Natural killer cell treated with Interleukin-12 subunit alpha and Interleukin-12 subunit beta and Interleukin-15 and Interleukin-18, amount 100 ng/mL, for 72 hours (primary cell): Measurements from ENCODE around the gene FLNC. TPM values are rescaled to one million over a fixed set of nuclear protein-coding genes. Genes with fewer than 3 reads are reported as not detected.

Source experiments
- ATAC-seq, 2 donors: fragments of 150-1000 bp; cut with Tn5 transposase in 1 of 2; sonication (Bioruptor Pico), chemical (Tn5 transposase) in 1 of 2; 2 replicates each; pipeline ENCODE4 v1.10.0; 2021
- DNase-seq: peaks from one replicate; pipeline ENCODE4 v3.0.0; 2022; ENCODE audit warnings: low spot score
- H3K27ac Mint-ChIP-seq, 2 donors: 1 replicate in 1 of 2; 2 replicates in 1 of 2; pipeline ENCODE4 v1.8.0; 2022; ENCODE audit warnings: mixed read lengths in 2 of 2, mild to moderate bottlenecking in 1 of 2, moderate library complexity in 1 of 2
- H3K27me3 Mint-ChIP-seq, 2 donors: 1 replicate in 1 of 2; 2 replicates in 1 of 2; pipeline ENCODE4 v1.8.0; 2022; ENCODE audit warnings: mixed read lengths in 2 of 2
- H3K36me3 Mint-ChIP-seq: one replicate; pipeline ENCODE4 v1.8.0; 2022; ENCODE audit warnings: mixed read lengths
- H3K4me1 Mint-ChIP-seq, 2 donors: 1 replicate in 1 of 2; 2 replicates in 1 of 2; pipeline ENCODE4 v1.8.0; 2022; ENCODE audit warnings: low read depth in 2 of 2, mixed read lengths in 2 of 2, mild to moderate bottlenecking in 1 of 2
- H3K4me3 Mint-ChIP-seq: one replicate; pipeline ENCODE4 v1.8.0; 2022; ENCODE audit warnings: mixed read lengths
- H3K9me3 Mint-ChIP-seq: 2 replicates; pipeline ENCODE4 v1.8.0; 2022; ENCODE audit warnings: mixed read lengths
- total RNA-seq, 2 donors: library from RNA; stranded (reverse); gene quantifications; one replicate each; pipeline ENCODE4 v1.2.3, GENCODE V29; 2022

FLNC gene
- total RNA-seq, 2 donors from 2014 or later: not detected

DNA sequence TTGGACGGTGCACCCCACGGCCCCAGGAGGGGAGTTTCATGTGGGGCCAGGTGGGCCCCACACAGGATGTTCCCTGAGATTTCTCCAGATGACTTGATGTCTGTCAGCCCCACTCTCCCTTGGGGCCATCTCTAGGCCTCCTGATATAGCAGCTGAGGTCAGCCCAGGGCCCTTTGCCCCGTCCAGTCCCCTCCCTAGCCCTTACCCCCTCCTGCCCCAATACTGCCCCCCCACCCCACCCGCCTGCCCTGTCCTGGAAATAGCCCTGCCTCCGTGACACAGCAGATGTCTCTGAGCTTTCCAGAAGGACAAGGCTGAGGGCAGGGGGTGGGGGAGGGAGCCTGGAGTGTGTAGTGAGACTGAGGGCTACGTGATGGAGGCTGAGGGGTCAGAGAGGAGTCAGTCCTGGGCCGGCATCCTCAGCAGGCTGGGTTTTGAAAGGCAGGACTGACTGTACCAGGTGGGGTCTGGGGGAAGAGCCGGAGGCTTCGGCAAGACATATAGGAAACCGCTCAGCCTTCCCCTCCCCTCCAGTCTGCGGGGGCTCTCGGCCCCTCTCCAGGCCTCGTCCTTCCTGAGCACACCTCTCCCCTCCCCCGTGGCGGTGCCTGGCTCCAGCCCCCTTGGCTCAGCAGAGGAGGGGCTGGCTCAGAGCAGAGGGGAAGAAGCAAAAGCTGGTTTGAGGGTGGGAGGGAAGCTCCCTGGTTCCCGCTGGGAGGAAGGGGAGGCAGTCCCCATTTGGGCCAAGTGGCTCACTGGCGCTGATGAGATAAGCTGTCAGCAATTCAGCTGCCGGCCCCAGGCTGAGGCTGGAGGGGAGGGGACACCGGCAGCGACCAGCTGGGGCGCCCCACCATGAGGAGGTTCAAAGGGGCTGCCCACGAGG, 2.0 kb downstream of the FLNC start:
- ATAC-seq (no peak), DNase-seq (no peak)
- Mint-ChIP-seq H3K27ac (no peak overlapping the region), H3K27me3 (peaks cover 8 to 9% of the 10 kb centered on the region in 2 donors), H3K36me3 (no peaks in the 10 kb centered on the region), H3K4me1 (peaks cover 0 to 8% of the 10 kb centered on the region in 2 donors), H3K4me3 (no peak overlapping the region), H3K9me3 (no peaks in the 10 kb centered on the region)

DNA sequence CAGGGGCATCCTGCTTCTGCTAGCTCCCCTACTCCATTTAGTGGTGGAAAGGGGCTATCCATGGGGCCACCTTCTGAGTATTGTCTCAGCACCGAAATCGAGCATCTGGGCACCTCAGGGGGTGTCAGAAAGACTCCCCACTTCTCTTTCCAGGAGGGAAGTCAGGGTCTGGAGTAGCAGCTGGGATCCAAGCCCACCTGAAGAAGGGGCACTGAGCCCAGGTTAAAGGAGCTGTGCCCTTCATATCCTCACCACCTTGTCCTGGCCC, 2.6 kb downstream of the FLNC start:
- H3K4me1 Mint-ChIP-seq: peaks cover 0 to 8% of the 10 kb centered on the region in 2 donors
- H3K9me3 Mint-ChIP-seq: no peaks in the 10 kb centered on the region
- peaks cover 8 to 9% of the 10 kb centered on the region in 2 donors for H3K27me3 Mint-ChIP-seq
- no peak overlapping the region for H3K4me3 Mint-ChIP-seq
- H3K36me3 Mint-ChIP-seq: no peaks in the 10 kb centered on the region
- no peak overlapping the region for H3K27ac Mint-ChIP-seq
- ATAC-seq (no peak), DNase-seq (no peak)

DNA sequence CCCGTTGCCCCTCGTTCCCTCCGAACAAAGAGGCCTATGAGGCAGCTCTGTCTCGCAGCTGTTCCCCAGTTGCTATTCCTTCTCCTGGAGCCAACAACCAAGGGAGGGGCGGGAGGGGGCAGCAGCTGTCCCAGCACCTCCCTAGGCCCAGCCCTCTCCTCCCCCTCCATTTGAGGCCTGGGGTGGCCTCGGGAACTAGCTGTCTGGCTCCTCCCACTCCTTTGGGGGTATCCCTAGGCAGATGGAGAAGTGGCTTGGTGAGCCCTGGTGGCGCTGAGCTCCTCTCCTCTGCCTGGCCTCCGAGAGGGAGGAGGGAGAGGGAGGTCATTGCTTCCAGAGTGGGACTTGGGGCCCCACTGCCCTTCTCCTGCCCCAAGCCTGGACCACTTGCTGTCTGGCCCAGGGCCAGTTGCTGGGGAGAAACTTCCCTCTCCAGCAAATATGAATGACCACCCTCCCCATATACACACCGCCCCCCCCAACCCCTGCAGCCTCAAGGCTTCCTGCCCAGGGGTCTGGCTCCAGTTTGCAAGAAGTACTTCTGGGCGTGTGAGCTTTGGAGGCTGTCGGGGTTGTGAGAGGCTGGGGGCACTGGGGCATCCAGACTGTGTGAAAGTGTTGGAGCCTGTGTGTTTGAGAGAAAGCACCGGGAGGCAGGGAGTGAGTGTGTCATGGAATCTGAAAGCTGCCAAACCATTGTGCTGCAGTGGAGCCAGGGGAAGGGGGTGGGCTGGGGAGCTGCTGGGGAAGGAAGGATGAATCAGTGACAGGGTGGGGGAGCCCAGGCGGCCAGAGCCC, 3.1 kb downstream of the FLNC start:
- H3K4me1 Mint-ChIP-seq: peaks cover 0 to 8% of the 10 kb centered on the region in 2 donors
- no peaks in the 10 kb centered on the region for H3K9me3 Mint-ChIP-seq
- H3K4me3 Mint-ChIP-seq: no peak overlapping the region

GRCh38 chr7:128833946-128834325, 3.7 kb downstream of the FLNC start:
- ATAC-seq (no peak), DNase-seq (no peak)
- Mint-ChIP-seq H3K27ac (no peak overlapping the region), H3K4me3 (no peak overlapping the region), H3K27me3 (peaks cover 8 to 9% of the 10 kb centered on the region in 2 donors), H3K4me1 (peaks cover 0 to 8% of the 10 kb centered on the region in 2 donors), H3K9me3 (no peaks in the 10 kb centered on the region), H3K36me3 (no peaks in the 10 kb centered on the region)

More for the DNA sequence above, 3.1 kb downstream of the FLNC start:
- Mint-ChIP-seq H3K27ac (no peak overlapping the region), H3K36me3 (no peaks in the 10 kb centered on the region), H3K27me3 (peaks cover 8 to 9% of the 10 kb centered on the region in 2 donors)
- DNase-seq (no peak), ATAC-seq (no peak)

- no peaks in the 10 kb centered on the region for H3K27me3 Mint-ChIP-seq
- ATAC-seq (no peak), DNase-seq (no peak)
- no peak overlapping the region for H3K4me3 Mint-ChIP-seq
- H3K27ac Mint-ChIP-seq: no peak overlapping the region
- H3K36me3 Mint-ChIP-seq: no peaks in the 10 kb centered on the region
- H3K9me3 Mint-ChIP-seq: no peaks in the 10 kb centered on the region
- peaks cover 0 to 4% of the 10 kb centered on the region in 2 donors for H3K4me1 Mint-ChIP-seq
Measured at GRCh38 chr7:128835231-128835751, 5.1 kb downstream of the FLNC start.

- Mint-ChIP-seq H3K4me3 (no peak overlapping the region), H3K4me1 (no peaks in the 10 kb centered on the region), H3K9me3 (no peaks in the 10 kb centered on the region), H3K27me3 (no peaks in the 10 kb centered on the region), H3K36me3 (no peaks in the 10 kb centered on the region), H3K27ac (no peak overlapping the region)
- DNase-seq (no peak), ATAC-seq (no peak)
Measured at GRCh38 chr7:128835790-128836641, 5.8 kb downstream of the FLNC start.

DNA sequence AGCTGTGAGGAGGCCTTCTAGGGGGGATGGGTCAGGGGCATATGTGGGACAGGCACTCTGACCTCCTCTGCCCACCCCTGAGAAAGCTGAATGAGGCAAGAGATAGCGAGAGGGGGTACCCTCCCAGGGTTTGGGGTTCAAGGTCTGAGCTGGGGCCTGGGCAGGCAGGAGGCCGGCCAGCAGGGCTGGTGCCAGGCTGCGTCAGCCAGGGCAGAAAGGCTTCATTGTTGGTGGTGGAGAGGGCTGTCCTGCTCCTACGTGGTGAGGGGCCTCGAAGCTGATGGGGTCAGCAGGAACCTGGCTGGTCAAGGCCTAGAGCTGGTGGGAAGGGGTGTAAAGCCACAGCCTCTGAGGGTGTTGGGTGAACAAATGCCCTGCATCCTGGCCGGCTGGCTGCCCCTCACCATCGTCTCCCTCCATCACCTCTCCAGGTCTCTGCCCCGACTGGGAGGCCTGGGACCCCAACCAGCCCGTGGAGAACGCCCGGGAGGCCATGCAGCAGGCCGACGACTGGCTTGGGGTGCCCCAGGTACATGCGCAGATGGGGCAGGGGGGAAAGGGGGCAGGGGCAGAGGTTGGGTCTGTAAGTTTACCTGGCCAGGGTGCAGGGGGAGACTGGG, 6.6 kb downstream of the FLNC start:
- no peaks in the 10 kb centered on the region for H3K27me3 Mint-ChIP-seq
- no peak for ATAC-seq
- H3K4me3 Mint-ChIP-seq: no peak overlapping the region
- no peak for DNase-seq
- H3K27ac Mint-ChIP-seq: no peak overlapping the region
- no peaks in the 10 kb centered on the region for H3K4me1 Mint-ChIP-seq
- H3K9me3 Mint-ChIP-seq: no peaks in the 10 kb centered on the region
- H3K36me3 Mint-ChIP-seq: no peaks in the 10 kb centered on the region

GRCh38 chr7:128837521-128837921, 7.3 kb downstream of the FLNC start:
- no peaks in the 10 kb centered on the region for H3K9me3 Mint-ChIP-seq
- no peak overlapping the region for H3K4me3 Mint-ChIP-seq
- H3K4me1 Mint-ChIP-seq: peaks cover 0 to 3% of the 10 kb centered on the region in 2 donors
- H3K36me3 Mint-ChIP-seq: no peaks in the 10 kb centered on the region
- ATAC-seq (no peak), DNase-seq (no peak)
- H3K27me3 Mint-ChIP-seq: no peaks in the 10 kb centered on the region
- no peak overlapping the region for H3K27ac Mint-ChIP-seq

- H3K27me3 Mint-ChIP-seq: no peaks in the 10 kb centered on the region
- no peak overlapping the region for H3K4me3 Mint-ChIP-seq
- no peak overlapping the region for H3K27ac Mint-ChIP-seq
- H3K36me3 Mint-ChIP-seq: no peaks in the 10 kb centered on the region
- peaks cover 0 to 3% of the 10 kb centered on the region in 2 donors for H3K4me1 Mint-ChIP-seq
- H3K9me3 Mint-ChIP-seq: no peaks in the 10 kb centered on the region
- DNase-seq: no peak
- ATAC-seq: no peak
Measured at GRCh38 chr7:128838109-128838779, 8.0 kb downstream of the FLNC start.

- ATAC-seq (no peak), DNase-seq (no peak)
- Mint-ChIP-seq H3K9me3 (no peaks in the 10 kb centered on the region), H3K36me3 (no peaks in the 10 kb centered on the region), H3K4me3 (no peak overlapping the region), H3K27ac (no peak overlapping the region), H3K27me3 (no peaks in the 10 kb centered on the region), H3K4me1 (peaks cover 0 to 3% of the 10 kb centered on the region in 2 donors)
Measured at GRCh38 chr7:128838981-128839731, 8.9 kb downstream of the FLNC start.

DNA sequence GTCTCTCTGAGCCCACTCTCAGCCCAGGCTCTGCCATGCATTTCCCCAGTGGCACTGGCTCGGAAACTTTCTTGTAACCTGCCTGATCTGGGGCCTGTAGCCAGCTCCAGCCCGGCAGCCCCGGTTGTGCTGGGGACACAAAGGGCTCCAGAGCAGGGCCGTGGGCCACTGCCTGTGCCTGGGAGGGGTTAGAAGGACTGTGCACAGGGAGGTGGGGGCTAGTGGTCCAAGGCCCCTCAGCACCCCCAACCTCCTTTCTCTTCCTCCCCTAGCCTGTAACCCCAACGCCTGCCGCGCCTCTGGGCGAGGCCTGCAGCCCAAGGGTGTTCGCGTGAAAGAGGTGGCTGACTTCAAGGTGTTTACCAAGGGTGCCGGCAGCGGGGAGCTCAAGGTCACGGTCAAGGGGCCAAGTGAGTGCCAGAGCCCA, 9.6 kb downstream of the FLNC start:
- no peaks in the 10 kb centered on the region for H3K27me3 Mint-ChIP-seq
- no peak overlapping the region for H3K4me3 Mint-ChIP-seq
- no peak overlapping the region for H3K27ac Mint-ChIP-seq
- H3K4me1 Mint-ChIP-seq: peaks cover 0 to 3% of the 10 kb centered on the region in 2 donors
- no peaks in the 10 kb centered on the region for H3K9me3 Mint-ChIP-seq
- DNase-seq: no peak
- no peak for ATAC-seq
- no peaks in the 10 kb centered on the region for H3K36me3 Mint-ChIP-seq
